ENCODE data around the gene PPM1G.
A peak's percentile ranks its signal among the peaks of the same experiment; 100 is the strongest.

PPM1G gene

GRCh38 chr2:27412419-27413152 is 3.2 kb upstream of the PPM1G start:
- no peak for DNase-seq

GRCh38 chr2:27408601-27409320 is 630 bp downstream of the PPM1G start:
- no peak for DNase-seq

- DNase-seq: peak; percentile 21
These were observed 1.4 kb downstream of the PPM1G start for GRCh38 chr2:27407798-27408491.

DNA sequence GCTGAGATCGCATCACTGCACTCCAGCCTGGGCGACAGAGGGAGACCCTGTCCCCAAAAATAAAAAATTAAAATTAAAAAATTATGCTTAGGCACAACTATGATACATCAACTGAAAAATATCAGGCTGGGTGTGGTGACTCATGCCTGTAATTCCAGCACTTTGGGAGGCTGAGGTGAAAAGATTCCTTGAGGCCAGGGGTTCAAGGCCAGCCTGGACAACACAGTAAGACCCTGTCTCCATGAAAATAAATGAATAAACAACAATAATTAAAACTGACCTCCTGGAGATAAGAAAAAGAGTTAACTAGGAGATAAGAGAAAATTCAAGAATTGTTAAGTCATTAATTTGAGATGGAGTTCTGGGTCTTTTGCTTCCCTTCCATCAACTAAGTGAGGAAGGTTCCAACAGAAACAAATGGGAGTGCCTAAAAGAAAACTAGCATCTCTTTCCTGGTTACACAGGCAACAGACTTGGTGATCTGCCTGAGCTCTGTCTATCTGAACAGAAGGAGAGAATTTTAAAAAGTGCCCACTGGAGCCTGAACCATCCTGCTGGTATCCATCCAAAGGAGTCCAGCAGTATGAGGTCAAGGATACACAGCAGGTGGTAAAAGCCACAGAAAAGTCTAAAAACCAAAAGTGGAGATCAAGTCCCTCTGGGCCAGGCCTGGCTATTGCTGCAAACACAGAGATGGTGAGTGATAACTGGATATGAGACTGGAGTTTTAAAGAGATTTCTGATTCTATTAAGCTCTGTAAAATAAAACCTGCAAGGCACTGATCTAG is 8.8 kb downstream of the PPM1G start:
- no peak for DNase-seq

- no peak for DNase-seq
These were observed 10.4 kb downstream of the PPM1G start for GRCh38 chr2:27398962-27399361.

GRCh38 chr2:27393225-27393624 is 16.2 kb downstream of the PPM1G start:
- DNase-seq: no peak

DNA sequence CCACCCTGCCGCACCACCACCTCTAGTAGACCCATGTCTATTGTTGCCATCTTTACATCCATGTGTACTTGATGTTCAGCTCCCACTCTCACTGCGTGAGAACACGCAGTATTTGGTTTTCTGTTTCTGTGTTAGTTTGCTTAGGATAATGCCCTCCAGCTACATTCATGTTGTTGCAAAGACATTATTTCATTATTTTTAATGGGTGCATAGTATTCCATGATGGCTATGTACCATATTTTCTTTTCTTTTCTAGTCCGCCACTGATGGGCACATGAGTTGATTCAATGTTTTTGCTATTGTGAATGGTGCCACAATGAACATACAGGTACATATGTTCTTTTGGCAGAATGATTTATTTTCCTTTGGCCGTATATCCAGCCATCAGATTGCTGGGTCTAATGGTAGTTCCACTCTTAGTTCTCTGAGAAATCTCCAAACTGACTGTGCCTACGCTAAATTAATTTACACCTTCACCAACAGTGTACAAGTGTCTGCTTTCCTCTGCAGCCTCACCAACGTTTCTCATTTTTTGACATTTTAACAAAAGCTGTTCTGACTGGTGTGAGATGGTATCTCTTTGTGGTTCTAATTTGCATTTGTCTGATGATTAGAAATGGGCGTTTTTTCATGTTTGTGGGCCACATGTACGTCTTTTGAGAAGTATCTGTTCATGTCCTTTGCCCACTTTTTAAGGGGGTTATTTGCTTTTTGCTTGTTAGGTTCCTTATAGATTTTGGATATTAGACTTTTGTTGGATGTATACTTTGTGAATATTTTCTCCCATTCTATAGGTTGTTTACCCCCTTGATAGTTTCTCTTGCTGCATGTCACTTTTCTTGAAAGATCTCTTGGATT is 18.3 kb downstream of the PPM1G start:
- DNase-seq: no peak

- DNase-seq: no peak
These were observed 27.7 kb downstream of the PPM1G start for GRCh38 chr2:27381577-27382181.

DNA sequence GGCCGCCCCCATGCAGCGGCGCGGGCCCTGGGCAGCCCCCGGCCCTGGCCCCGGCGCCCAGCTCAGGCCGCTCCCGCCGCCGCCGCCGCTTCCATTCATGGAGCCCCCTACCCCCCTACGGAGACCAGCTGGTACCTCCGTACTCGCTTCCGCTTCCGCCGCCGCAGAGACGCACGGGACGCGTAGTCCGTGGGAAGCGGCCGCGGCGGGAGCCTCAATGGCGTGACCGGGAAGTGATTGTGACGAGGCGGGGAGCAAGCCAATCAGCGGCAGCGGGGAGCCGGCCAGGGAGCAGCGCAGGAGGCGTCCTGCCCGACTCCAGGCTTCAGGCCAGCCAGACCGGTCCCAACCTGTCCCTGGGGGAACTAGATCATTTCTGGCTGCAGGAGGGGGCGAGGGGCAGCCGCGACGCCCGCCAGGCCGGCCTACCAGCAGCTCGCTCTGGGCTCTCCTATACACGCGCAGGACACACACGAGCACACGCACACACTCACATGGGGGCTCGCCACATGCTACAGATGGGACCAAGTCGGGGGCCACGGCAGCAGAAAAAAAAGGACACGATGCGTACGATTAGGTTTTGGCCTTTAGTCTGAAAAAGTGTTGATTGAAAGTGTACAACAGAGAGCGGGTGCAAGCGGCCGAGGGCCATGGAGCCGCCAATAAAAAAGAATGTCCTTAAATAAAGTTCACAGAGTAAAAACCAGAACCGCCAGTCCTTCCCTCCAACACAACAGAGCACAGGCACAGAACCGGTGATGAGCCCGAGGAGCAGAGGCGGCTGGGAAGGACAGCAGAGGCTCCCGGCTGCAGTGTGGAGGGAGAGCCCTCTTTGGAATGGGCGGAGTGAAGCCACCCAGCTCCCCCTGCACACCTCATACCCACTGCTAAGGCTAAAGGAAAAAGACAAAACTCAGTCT is 28.5 kb downstream of the PPM1G start, which contains the start of gene ZNF513:
TSS of gene ZNF513 (minus strand) at position 109 of the 920 bp plus-strand sequence. CDS start 208 bp downstream, outside the sequence.
- peak; percentile 95 for DNase-seq

- no peak for DNase-seq
These were observed 29.4 kb downstream of the PPM1G start for GRCh38 chr2:27379836-27380625.

- no peak for DNase-seq
These were observed 30.0 kb downstream of the PPM1G start for GRCh38 chr2:27379383-27379835.

DNA sequence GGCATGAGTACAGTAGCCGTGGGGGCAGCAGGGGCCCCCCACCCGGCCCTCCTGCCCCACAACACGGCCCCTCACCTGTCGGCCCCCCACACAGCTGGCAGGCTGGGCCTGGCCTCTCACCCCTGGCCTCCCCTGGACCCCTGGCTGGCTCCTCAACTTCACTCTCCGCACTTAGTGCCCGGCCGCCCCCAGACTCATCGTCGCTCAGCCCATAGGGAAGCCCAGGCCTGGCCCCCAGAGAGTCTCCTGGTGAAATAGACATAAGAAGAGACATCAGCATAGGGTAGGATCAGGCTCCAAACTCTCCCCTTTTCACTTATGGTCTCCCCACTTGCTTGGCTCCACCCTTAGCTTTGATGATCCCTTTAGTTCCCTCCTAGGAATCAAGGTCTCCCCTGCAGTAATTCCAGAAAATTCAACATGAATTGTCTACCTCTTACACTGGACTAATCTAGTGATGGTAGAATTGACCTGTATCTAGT is 30.5 kb downstream of the PPM1G start:
- DNase-seq: no peak

GRCh38 chr2:27378096-27378808 is 31.1 kb downstream of the PPM1G start:
- DNase-seq: no peak

DNA sequence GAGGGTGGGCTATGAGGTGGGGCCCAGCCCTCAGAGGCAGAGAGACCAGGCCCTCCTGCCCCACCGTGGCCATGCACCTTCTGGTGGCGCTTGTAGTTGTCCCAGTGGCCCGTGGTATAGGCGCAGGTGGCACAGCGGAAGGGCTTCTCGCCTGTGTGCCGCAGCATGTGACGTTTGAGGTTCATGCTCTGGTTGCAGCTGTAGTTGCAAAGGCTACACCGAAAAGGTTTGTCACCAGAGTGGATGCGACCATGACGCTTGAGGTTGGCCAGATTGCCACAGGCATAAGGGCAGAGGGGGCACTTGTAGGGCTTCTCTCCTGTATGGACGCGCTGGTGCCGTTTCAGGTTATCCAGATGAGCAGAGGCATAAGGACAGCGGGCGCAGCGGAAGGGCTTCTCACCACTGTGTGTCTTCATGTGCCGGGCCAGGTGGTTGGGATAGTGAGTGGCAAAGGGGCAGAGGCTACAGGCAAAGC is 31.7 kb downstream of the PPM1G start:
- DNase-seq: no peak

- DNase-seq: no peak
These were observed 32.3 kb downstream of the PPM1G start for GRCh38 chr2:27376866-27377617.

- DNase-seq: no peak
These were observed 33.1 kb downstream of the PPM1G start for GRCh38 chr2:27376151-27376865.
